ENCODE results near the gene F8.

- TF ChIP-seq CTCF (IDR thresholded peaks at IDR 0.05) (no peak), POLR2A (IDR thresholded peaks at IDR 0.05) (no peak)
These were observed 60.6 kb downstream of the F8 start for GRCh38 chrX:154961947-154962346.
